HG03342 (cell line): ENCODE data around the gene C16orf89.
"Not testable (repeated sequence)": the region's sequence is repeated elsewhere in the genome, so short reads cannot be mapped to it uniquely, and the experiment has no call there.

Experiments
- ATAC-seq: cut with Tn5 transposase; IDR thresholded peaks from one replicate; pipeline ENCODE4 v1.9.1; 2021; ENCODE audit warnings: mild to moderate bottlenecking, moderate library complexity; ENCODE audit not compliant: unreplicated experiment

C16orf89 gene

DNA sequence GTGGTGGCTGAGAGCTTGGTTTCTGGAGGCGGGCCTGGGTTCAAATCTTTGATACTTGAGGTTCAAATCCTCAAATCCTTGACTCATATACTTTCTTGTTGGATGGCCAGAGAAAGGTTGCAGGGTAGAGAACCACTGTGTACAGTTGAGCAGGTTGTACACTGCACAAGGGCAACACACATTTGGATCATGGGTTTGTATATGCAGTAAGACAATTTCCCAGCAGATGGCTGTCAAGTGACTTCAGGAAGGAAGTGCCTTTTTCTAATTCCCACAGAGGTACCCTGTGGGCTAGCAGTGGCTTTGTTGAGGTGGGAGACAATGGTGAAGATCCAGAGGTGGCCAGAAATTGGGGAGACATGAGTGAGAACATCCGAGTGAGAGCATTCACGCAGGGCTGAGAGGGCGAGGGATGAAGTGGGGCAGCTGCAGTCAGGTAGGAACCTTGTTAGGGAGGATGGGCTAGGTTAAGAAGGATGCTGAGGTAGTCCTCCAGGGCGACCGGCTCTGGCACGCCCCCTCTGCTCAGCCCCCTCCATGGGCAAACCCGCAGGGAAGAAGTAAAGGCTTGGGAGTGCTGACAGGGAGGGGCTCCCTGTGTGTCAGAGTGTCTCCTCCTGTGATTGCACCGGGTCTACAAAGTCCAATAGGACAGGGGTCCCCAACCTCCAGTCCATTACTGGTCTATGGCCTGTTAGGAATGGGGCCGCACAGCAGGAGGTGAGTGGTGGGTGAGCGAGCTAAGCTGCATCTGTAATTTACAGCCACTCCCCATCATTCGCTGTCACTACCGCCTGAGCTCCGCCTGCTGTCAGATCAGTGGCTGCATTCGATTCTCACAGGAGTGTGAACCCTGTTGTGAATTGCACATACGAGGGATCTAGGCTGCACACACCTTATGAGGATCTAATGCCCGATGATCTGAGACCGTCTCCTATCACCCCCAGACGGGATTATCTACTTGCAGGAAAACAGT is 2.7 kb downstream of the C16orf89 start:
- ATAC-seq, result no peak

DNA sequence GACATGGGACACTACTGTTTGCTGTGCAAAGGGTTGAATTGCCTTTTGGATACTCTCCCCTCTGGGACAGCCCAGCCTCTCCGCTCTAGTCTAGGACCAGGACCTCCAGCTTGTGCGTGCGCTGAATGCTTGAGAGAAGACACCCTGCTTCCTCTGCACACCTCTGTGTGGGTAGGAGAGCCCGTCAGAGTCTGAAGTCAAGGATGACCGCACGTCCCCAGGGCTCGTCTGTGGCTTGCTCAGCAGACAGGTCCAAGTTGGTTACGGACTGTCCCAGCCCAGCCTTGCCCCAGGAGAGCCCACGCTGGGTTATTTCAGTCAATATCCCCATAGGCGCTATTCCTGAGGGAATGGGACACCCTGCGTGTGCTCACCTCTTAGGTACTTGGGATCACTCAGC is 3.7 kb downstream of the C16orf89 start:
- no peak for ATAC-seq

DNA sequence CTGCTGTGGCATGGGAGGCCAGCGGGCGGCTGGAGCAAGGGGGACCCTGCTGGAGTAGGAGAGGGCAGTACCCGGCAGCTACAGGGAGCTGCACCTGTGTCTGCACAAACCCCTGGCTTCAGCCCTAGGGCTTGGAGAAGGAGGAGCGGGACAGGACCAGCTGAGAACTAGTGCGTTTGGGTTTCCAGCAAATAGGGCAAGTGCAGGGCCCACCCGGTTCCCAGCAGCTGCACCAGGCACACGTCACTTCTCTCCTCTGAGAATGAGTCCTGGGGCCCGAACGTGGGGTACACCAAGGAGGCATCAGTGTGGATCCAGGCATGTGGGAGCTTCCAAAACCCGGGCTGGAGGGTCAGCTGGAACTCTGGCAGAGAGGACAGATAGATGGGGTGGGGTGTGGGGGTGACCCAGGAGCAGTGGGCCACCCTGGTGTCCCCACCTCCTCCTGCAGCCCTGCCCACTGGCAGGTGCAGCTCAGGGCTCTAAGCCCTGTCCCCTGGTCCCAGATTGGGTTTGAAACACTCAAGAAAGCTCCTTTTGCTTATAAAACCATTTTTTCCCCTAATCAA is 5.6 kb downstream of the C16orf89 start:
- ATAC-seq, result no peak

- ATAC-seq, result no peak
These were observed 6.2 kb downstream of the C16orf89 start for GRCh38 chr16:5059386-5060072.

- no peak for ATAC-seq
These were observed 7.3 kb downstream of the C16orf89 start for GRCh38 chr16:5058476-5058875.

- no peak for ATAC-seq
These were observed 9.4 kb downstream of the C16orf89 start for GRCh38 chr16:5056352-5056751.

DNA sequence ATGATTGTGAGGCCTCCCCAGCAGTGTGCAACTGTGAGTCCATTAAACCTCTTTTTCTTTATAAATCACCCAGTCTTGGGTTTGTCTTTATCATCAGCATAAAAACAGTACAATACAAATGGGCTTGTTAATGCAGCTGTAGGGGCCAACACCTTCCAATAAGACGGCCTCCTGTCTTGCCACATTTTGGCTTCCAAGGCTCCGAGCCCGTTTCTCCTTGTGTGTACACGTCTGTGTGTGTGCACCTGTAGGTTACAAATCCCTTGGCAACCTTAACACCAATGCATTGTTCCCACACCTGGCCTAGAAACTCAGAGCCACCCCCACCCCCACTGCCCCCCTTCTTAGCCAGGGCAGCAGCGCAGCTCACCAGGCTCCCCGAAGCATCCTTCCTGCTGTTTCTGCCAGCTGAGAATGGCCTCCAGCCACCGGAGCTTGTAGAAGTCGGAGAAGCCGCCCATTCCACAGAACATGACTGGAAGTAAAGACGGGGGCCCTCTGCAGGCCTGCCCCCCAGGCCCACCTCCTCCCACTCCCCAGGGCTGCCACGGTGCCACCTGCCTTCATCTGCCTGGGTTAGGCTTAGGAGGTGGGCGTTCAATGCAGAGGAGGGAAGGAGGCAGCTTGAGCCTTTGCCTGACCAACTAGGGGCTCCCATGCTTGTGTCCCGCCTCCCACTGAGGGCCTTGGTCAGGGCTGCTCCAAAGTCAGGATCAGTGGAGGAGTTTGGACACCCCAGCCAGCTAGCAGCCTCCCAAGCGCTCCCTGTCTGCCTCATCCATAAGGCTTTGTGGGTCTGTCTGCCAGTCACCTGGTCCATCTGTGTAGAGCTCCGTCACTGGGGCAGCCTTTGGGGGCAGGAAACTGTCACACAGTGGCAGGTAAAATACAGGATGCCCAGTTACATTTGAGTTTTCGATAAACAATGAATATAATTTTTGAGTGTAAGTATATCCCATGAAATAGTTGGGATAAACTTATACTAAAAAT is 10.6 kb downstream of the C16orf89 start:
- no peak for ATAC-seq

DNA sequence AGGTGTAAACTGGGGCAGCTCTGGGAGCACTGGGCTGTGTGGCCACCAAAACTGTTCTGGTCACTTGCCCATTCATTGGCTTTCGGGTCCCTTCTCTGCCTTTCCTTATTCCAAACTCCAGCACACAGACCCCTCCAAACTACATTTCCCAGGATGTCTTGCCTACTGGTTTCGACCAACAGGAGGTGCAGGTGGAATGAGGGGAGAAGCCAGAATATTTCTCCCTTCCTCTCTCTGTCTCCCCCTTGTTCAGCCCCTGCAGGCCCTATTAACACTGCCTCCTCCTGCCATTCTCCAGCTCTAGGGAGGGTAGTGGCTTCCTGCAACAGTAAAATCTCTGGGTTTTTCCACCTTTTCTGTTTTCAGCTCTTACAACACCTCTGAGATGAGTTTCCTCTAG is 18.8 kb downstream of the C16orf89 start:
- ATAC-seq, result no peak

DNA sequence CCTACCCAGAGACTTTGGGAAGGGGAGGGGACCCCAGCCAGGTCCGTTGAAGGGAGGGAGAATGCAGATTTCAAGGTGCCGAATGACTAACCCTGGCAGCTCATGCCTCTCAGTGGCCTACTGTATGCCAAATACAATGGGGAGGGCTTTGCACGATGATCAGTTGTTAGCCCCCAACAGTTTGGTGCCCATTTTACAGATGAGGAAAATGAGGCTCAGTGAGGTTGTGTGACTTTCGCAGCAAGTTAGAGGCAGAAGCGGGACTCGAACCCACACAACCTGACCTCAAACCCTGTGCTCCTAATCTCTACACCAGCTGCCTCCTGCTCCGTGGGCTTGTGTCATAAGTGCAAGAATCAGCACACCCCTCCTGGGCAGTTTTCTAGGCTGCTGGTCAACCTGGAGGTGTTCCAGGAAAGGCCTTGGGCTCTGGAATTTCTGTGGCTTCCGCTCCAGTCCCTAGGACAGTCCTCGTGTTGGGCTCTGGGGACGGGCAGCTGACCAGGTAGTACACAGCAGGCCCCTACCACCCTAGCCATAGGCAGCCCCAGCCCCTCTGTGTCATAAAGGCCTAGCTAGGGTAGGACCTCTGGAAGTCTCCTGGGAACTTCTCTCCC is 20.1 kb downstream of the C16orf89 start:
- ATAC-seq, result no peak

DNA sequence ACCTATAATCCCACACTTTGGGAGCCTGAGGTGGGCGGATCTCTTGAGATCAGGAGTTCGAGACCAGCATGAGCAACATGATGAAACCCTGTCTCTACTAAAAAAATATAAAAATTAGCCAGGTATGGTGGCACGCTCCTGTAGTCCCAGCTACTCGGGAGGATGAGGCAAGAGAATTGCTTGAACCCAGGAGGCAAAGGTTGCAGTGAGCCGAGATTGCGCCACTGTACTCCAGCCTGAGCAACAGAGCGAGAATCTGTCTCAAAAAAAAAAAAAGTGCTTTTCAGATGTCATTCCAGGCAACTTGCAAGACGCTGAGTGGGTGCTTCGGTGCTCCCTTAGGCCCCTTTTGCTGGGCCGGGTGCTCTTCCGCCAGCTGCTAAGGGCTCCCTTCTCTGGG is 21.2 kb downstream of the C16orf89 start:
- ATAC-seq, result not testable (repeated sequence)

DNA sequence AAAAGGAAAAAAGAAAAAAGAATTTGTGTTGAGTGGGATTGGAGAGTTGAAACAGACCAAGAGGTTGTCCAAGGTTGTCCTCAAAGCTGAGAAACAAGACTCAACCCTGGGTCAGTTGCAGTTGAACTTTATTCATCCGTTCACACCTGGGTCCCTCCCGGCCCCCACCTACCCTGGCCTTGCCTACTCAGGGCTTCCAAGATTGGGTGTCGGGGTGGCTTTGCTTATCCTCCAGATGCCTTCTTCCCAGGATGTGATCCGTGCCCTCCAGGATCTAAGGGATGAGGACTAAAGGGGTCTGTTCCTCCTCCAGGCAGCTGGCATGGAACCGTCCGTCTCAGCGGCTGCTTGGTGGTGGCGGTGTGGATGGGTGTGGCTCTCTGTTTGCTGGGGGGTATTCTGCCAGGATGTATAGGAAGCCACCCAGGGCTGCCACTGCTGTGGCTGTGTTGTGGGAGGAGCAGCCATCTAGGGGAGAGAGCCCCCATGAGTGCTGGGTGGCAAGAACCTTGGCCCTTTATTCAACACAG is 21.7 kb downstream of the C16orf89 start:
- ATAC-seq, result no peak

GRCh38 chr16:5042574-5043171 is 23.1 kb downstream of the C16orf89 start:
- no peak for ATAC-seq

DNA sequence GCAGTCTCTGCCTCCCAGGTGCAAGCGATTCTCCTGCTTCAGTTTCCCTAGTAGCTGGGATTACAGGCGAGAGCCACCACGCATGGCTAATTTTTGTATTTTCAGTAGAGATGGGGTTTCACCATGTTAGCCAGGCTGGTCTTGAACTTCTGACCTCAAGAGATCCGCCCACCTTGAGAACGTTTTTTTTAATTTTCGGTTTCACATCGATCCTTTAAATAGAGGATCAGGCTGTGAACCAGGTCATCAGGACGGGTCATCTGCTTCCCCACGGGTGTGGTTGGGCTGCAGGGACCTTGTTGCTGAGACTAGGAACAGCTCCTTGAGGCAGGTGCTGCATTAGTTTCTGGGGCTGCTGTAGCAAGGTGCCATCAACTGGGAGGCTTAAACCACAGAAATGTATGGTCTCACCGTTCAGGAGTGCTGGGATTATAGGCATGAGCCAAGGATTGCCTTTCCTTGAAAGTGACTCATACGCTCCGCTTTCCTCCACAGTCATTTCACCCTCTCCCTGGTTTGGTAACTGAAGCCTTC is 24.1 kb downstream of the C16orf89 start:
- ATAC-seq, result peak; percentile 71

DNA sequence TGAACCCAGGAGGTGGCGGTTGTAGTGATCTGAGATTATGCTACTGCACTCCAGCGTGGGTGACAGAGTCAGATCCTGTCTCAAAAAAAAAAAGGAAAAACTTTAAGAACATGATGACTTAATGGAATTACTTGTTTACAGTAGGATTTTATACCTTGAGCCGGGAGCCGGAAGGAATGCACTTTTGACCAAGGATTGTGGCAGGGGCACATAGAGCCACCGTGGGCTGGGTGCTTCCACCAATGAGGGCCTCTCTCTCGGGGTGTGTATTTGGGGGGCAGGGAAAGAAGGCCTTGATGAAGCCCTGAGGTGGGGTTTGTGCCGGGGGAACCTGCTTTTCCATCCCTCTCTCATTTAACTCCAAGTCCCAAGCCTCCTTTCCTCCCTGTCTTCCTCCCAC is 25.3 kb downstream of the C16orf89 start:
- no peak for ATAC-seq

DNA sequence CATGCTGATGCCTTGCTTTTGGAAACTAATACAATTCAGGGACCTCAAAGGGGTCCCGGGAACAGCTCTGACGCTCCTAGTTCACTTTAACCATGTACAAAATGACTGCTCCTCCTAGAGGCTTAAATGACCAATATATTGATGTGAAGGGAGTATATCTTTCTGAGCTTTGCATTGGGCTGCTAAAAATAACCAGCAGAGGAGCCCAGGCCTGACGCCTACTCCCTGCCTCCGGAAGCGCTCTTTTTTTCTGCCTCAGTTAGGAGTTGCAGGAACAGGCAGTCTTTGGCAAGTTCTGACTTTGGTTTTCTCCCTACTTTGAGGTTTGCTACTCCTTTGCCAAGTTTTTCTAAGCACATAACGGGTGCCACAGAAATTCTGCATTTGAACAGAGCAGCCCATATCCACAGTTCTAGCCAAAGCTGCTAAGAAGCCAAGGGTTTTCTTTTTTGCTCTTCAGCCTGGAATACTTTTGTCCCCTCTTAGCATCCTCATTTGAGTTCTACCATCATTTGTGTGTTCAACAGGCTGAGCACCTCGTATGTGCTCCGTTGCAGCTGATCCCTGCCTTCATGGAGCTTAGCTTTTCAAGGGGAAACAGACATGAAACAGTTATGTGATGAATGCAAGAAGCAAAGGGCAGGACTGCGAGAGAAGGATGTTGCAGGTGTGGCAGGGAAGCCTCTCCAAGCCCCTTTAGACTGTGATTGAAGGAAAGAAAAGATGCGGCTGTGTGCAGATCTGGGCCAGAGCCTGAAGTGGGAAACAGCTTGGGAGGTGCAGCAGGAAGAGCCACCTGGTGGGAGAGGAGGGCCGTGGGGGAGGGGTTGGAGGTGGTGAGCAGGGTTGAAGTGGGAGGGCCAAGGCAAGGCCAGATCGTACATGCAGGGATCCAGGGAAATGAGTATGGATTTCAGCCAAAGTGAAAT is 29.3 kb downstream of the C16orf89 start:
- ATAC-seq, result no peak

DNA sequence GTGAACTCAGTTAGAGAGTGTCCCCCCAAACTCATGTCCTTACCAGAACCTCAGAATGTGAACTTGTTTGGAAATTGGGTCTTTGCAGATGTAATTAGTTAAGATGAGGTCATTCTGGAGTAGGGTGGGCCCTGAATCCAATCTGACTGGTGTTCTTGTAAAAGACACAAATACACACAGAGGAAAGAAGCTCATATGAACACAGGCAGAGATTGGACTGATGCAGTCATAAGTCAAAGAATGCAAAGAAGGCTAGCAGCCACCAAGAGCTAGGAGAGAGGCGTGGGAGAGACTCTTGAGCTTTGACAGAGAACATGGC is 29.9 kb downstream of the C16orf89 start:
- no peak for ATAC-seq

DNA sequence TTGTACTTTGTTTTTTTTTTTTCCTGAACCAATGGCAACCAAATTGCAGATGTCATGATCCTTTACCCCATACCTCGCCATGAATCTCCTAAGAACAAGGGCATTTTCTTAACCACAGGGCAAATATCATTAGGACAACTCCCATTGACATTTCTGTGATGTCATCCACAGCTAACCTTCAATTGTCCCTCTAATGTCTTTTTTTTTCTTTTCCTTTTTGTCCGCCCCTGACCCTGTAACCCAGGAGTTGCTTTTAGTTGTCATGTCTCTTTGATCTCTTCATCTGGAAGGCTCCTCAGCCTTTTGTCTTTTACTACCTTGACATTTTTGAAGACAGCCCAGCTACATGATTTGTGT is 31.6 kb downstream of the C16orf89 start:
- ATAC-seq, result no peak
